ENCODE measurements around the gene WDFY3.

GRCh38 chr4:84878090-84878489 is 88.4 kb downstream of the WDFY3 start:
- TF ChIP-seq CTCF (IDR thresholded peaks at IDR 0.05) (no peak), POLR2A (IDR thresholded peaks at IDR 0.05) (no peak)

All from suprapubic skin (tissue), 3 donors.